Stimulated activated memory B cell treated with anti-CD40 and anti-IgM and Interleukin-4, amounts not matched to agents 10 μg/mL and 1 μg/mL and 100 μg/mL, for 72 hours (primary cell): ENCODE results near the gene CCDC179.

Source experiments
- ATAC-seq: fragments of 150-1000 bp; cut with Tn5 transposase; 2 replicates; pipeline ENCODE4 v1.10.0; 2021
- H3K27ac Mint-ChIP-seq: one replicate; pipeline ENCODE4 v1.8.0; 2022; ENCODE audit warnings: mild to moderate bottlenecking, mixed read lengths
- H3K27me3 Mint-ChIP-seq: one replicate; pipeline ENCODE4 v1.8.0; 2022; ENCODE audit warnings: mixed read lengths
- H3K36me3 Mint-ChIP-seq: one replicate; pipeline ENCODE4 v1.8.0; 2022; ENCODE audit warnings: mixed read lengths
- H3K4me1 Mint-ChIP-seq: one replicate; pipeline ENCODE4 v1.8.0; 2022; ENCODE audit warnings: mixed read lengths
- H3K4me3 Mint-ChIP-seq: one replicate; pipeline ENCODE4 v1.8.0; 2022; ENCODE audit warnings: mild to moderate bottlenecking, moderate library complexity, mixed read lengths
- H3K9me3 Mint-ChIP-seq: one replicate; pipeline ENCODE4 v1.8.0; 2022; ENCODE audit warnings: mixed read lengths

CCDC179 gene

GRCh38 chr11:22860241-22860640 is at the start of gene CCDC179:
CCDC179 (minus strand) TSS chr11:22860474; CDS start chr11:22860421, 53 bp downstream.
- peak; percentile 36 for ATAC-seq
- H3K27ac Mint-ChIP-seq: no peak within 1 kb of the TSS
- H3K9me3 Mint-ChIP-seq: no peaks in the 10 kb centered on the region
- no peaks in the 10 kb centered on the region for H3K4me1 Mint-ChIP-seq
- no peak within 1 kb of the TSS for H3K4me3 Mint-ChIP-seq
- H3K27me3 Mint-ChIP-seq: no peaks in the 10 kb centered on the region
- no peaks in the 10 kb centered on the region for H3K36me3 Mint-ChIP-seq

DNA sequence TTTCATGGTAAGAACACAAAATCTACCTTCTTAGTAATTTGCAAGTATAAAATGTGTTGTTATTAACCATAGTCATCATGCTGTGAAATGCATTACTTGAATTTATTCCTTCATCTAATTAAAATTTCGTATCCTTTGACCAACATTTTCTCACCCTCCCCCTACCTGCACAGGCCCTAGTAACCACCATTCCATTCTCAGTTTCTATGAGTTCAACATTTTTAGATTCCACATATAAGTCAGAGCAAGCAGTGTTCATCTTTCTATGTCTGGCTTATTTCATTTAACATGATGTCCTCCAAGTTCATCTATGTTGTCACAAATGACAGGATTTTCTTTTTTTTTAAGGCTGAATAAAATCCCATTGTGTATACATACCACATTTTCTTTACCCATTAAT is 43.5 kb upstream of the CCDC179 start:
- no peaks in the 10 kb centered on the region for H3K36me3 Mint-ChIP-seq
- H3K4me1 Mint-ChIP-seq: no peaks in the 10 kb centered on the region
- H3K27me3 Mint-ChIP-seq: no peaks in the 10 kb centered on the region
- ATAC-seq: no peak
- H3K27ac Mint-ChIP-seq: no peak overlapping the region
- H3K4me3 Mint-ChIP-seq: no peak overlapping the region
- H3K9me3 Mint-ChIP-seq: no peaks in the 10 kb centered on the region

DNA sequence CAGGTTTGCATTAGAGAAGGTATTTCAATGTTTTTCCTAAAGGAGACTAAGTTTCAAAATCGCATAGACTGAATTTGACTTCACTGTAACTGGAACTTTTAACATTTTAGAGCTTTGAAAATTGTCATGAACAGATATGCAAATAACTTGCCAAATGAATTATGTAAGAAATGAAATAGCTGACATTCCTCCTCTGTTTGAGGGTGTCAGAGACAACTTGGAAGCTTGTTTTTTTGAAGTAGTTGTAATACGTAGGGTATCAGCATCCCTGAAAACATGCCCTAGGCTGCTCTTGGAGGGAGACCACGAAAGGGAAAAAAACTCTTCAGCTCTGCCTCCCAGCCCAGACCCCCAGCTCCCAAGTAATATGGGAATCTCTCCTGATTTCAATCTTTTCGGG is 41.3 kb upstream of the CCDC179 start:
- H3K27me3 Mint-ChIP-seq: no peaks in the 10 kb centered on the region
- no peak overlapping the region for H3K4me3 Mint-ChIP-seq
- ATAC-seq: no peak
- no peak overlapping the region for H3K27ac Mint-ChIP-seq
- H3K9me3 Mint-ChIP-seq: no peaks in the 10 kb centered on the region
- H3K36me3 Mint-ChIP-seq: no peaks in the 10 kb centered on the region
- no peaks in the 10 kb centered on the region for H3K4me1 Mint-ChIP-seq

DNA sequence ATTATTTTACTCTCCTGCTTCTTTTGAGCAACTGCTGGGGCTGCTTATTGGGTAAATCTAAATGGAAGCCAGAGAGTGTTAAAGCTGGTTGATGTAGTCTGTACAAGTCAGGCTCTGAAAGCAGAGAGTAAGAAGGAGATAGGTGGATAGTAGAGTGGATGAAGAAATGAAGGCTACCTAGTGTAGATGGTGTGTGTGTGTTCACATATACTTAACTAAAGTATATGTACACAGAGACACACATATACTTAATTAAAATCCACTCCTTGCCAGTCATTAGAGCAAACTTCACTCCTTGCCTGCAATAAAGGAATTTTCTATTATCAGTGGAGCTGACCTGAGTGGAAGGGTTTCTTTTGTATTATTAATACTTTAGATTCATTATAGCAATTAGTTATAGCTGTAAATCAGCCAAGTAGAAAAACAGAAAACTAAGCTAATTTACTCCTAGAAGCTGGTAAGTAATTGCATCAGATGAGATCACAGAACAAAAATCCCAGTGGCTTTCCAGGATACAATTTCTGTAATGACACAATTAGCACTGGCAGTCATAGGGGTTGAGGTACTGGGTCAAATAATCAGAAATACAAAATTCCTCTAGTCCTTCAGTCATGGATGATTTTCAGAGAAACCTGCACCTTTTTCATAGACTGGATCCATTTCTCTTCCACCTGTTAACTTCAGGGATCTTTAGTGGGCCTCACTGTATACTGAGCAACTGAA is 40.7 kb upstream of the CCDC179 start:
- H3K36me3 Mint-ChIP-seq: no peaks in the 10 kb centered on the region
- no peak overlapping the region for H3K27ac Mint-ChIP-seq
- H3K4me3 Mint-ChIP-seq: no peak overlapping the region

GRCh38 chr11:22898036-22898435 is 37.8 kb upstream of the CCDC179 start:
- no peak for ATAC-seq
- Mint-ChIP-seq H3K36me3 (no peaks in the 10 kb centered on the region), H3K27ac (no peak overlapping the region), H3K9me3 (peaks cover 3% of the 10 kb centered on the region), H3K27me3 (no peaks in the 10 kb centered on the region), H3K4me1 (no peaks in the 10 kb centered on the region), H3K4me3 (no peak overlapping the region)

More for the DNA sequence above, 40.7 kb upstream of the CCDC179 start:
- no peak for ATAC-seq
- Mint-ChIP-seq H3K27me3 (no peaks in the 10 kb centered on the region), H3K4me1 (no peaks in the 10 kb centered on the region), H3K9me3 (no peaks in the 10 kb centered on the region)

- no peak for ATAC-seq
Observed at GRCh38 chr11:22890227-22890626, 30.0 kb upstream of the CCDC179 start.

DNA sequence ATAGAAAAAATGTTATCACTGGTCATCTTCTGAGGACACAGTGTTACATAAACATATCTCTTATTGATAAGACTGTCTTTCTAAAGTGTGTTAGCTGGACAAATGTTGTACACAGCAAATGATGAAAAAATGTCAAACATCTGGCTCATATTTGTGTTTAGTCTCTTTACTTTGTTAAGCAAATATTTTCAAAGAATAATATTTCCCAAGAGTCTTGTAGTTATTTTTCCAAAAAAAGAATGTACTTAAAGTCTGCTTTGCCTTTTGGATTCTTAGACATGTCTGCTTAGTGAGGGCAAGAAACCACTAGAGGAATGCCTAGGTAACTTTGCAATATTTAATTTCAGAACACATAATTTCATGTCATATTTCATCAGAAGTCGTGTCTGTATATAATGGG is 23.9 kb upstream of the CCDC179 start:
- no peak overlapping the region for H3K27ac Mint-ChIP-seq
- H3K27me3 Mint-ChIP-seq: no peaks in the 10 kb centered on the region
- ATAC-seq: no peak
- no peak overlapping the region for H3K4me3 Mint-ChIP-seq
- H3K9me3 Mint-ChIP-seq: no peaks in the 10 kb centered on the region
- H3K36me3 Mint-ChIP-seq: no peaks in the 10 kb centered on the region
- H3K4me1 Mint-ChIP-seq: no peaks in the 10 kb centered on the region

More at GRCh38 chr11:22890227-22890626, 30.0 kb upstream of the CCDC179 start:
- Mint-ChIP-seq H3K36me3 (no peaks in the 10 kb centered on the region), H3K9me3 (no peaks in the 10 kb centered on the region), H3K27ac (no peak overlapping the region), H3K27me3 (no peaks in the 10 kb centered on the region), H3K4me3 (no peak overlapping the region), H3K4me1 (no peaks in the 10 kb centered on the region)

- Mint-ChIP-seq H3K4me1 (no peaks in the 10 kb centered on the region), H3K9me3 (no peaks in the 10 kb centered on the region), H3K27me3 (no peaks in the 10 kb centered on the region), H3K4me3 (no peak overlapping the region), H3K36me3 (no peaks in the 10 kb centered on the region), H3K27ac (no peak overlapping the region)
- ATAC-seq: no peak
Observed at GRCh38 chr11:22879630-22880029, 19.4 kb upstream of the CCDC179 start.

GRCh38 chr11:22878604-22879003 is 18.3 kb upstream of the CCDC179 start:
- Mint-ChIP-seq H3K4me3 (no peak overlapping the region), H3K27me3 (no peaks in the 10 kb centered on the region), H3K9me3 (no peaks in the 10 kb centered on the region), H3K4me1 (no peaks in the 10 kb centered on the region), H3K36me3 (no peaks in the 10 kb centered on the region), H3K27ac (no peak overlapping the region)
- no peak for ATAC-seq

GRCh38 chr11:22878039-22878438 is 17.8 kb upstream of the CCDC179 start:
- Mint-ChIP-seq H3K36me3 (no peaks in the 10 kb centered on the region), H3K27ac (no peak overlapping the region), H3K4me3 (no peak overlapping the region), H3K4me1 (no peaks in the 10 kb centered on the region), H3K9me3 (no peaks in the 10 kb centered on the region), H3K27me3 (no peaks in the 10 kb centered on the region)
- ATAC-seq: no peak

- Mint-ChIP-seq H3K4me3 (no peak overlapping the region), H3K27ac (no peak overlapping the region), H3K9me3 (no peaks in the 10 kb centered on the region), H3K27me3 (no peaks in the 10 kb centered on the region), H3K36me3 (no peaks in the 10 kb centered on the region), H3K4me1 (no peaks in the 10 kb centered on the region)
- ATAC-seq: peak; percentile 78
Observed at GRCh38 chr11:22875869-22876473, 15.7 kb upstream of the CCDC179 start.

DNA sequence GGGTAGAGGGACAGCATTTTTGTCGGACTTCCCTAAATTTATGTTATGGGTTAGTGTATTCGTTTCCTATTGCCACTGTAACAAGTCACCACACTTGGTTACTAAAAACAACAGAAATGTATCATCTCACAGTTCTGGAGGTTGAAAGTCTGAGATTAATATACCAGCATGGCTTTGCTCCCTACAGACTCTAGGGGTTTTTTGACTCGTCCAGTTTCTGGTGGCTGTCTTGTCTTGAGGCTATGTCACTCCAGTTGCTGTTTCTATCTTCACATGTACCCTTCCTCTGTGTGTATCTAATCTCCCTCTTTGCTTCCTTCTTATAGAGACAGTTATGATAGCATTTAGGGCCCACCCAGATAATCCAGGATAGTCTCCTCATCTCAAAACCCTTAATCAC is 9.1 kb upstream of the CCDC179 start:
- Mint-ChIP-seq H3K4me1 (no peaks in the 10 kb centered on the region), H3K4me3 (no peak overlapping the region), H3K36me3 (no peaks in the 10 kb centered on the region), H3K27ac (no peak overlapping the region), H3K9me3 (no peaks in the 10 kb centered on the region), H3K27me3 (no peaks in the 10 kb centered on the region)
- ATAC-seq: no peak

GRCh38 chr11:22859756-22860155 is 518 bp downstream of the CCDC179 start:
- no peaks in the 10 kb centered on the region for H3K27me3 Mint-ChIP-seq
- H3K36me3 Mint-ChIP-seq: no peaks in the 10 kb centered on the region
- H3K4me3 Mint-ChIP-seq: no peak overlapping the region
- H3K4me1 Mint-ChIP-seq: no peaks in the 10 kb centered on the region
- no peaks in the 10 kb centered on the region for H3K9me3 Mint-ChIP-seq
- ATAC-seq: no peak
- no peak overlapping the region for H3K27ac Mint-ChIP-seq

- peaks cover 17% of the 10 kb centered on the region for H3K36me3 Mint-ChIP-seq
- H3K4me1 Mint-ChIP-seq: no peaks in the 10 kb centered on the region
- H3K9me3 Mint-ChIP-seq: no peaks in the 10 kb centered on the region
- H3K27me3 Mint-ChIP-seq: no peaks in the 10 kb centered on the region
- no peak overlapping the region for H3K4me3 Mint-ChIP-seq
- no peak for ATAC-seq
- H3K27ac Mint-ChIP-seq: no peak overlapping the region
Observed at GRCh38 chr11:22851477-22851876, 8.8 kb downstream of the CCDC179 start.

- Mint-ChIP-seq H3K27me3 (no peaks in the 10 kb centered on the region), H3K36me3 (peaks cover 5% of the 10 kb centered on the region), H3K4me1 (no peaks in the 10 kb centered on the region), H3K4me3 (no peak overlapping the region), H3K27ac (no peak overlapping the region), H3K9me3 (no peaks in the 10 kb centered on the region)
- no peak for ATAC-seq
Observed at GRCh38 chr11:22846726-22847125, 13.5 kb downstream of the CCDC179 start.

- Mint-ChIP-seq H3K4me3 (no peak overlapping the region), H3K4me1 (peaks cover 6% of the 10 kb centered on the region), H3K27ac (no peak overlapping the region), H3K36me3 (no peaks in the 10 kb centered on the region), H3K9me3 (no peaks in the 10 kb centered on the region), H3K27me3 (no peaks in the 10 kb centered on the region)
- ATAC-seq: no peak
Observed at GRCh38 chr11:22832315-22833015, 27.8 kb downstream of the CCDC179 start.
